ENCODE results near the gene IFITM1. TPM values are rescaled to one million over a fixed set of nuclear protein-coding genes. Genes with fewer than 3 reads are reported as not detected.

The IFITM1 gene
- total RNA-seq, 1 donor from 2014 or later = 379 TPM

GRCh38 chr11:303363-303762, 10.5 kb upstream of the IFITM1 start:
- H3K36me3 ChIP-seq = no peaks in the 10 kb centered on the region
- H3K27ac ChIP-seq = no peak overlapping the region
- H3K4me1 ChIP-seq = peaks cover 23% of the 10 kb centered on the region
- no peaks in the 10 kb centered on the region for H3K9me3 ChIP-seq
- TF ChIP-seq, protein P1, sequence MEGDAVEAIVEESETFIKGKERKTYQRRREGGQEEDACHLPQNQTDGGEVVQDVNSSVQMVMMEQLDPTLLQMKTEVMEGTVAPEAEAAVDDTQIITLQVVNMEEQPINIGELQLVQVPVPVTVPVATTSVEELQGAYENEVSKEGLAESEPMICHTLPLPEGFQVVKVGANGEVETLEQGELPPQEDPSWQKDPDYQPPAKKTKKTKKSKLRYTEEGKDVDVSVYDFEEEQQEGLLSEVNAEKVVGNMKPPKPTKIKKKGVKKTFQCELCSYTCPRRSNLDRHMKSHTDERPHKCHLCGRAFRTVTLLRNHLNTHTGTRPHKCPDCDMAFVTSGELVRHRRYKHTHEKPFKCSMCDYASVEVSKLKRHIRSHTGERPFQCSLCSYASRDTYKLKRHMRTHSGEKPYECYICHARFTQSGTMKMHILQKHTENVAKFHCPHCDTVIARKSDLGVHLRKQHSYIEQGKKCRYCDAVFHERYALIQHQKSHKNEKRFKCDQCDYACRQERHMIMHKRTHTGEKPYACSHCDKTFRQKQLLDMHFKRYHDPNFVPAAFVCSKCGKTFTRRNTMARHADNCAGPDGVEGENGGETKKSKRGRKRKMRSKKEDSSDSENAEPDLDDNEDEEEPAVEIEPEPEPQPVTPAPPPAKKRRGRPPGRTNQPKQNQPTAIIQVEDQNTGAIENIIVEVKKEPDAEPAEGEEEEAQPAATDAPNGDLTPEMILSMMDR (IDR thresholded peaks at IDR 0.05) = no peak
- TF ChIP-seq POLR2A (IDR thresholded peaks at IDR 0.05) = no peak
- TF ChIP-seq POLR2AphosphoS5 (IDR thresholded peaks at IDR 0.05; ENCODE audit: insufficient read depth in 1 of 2, low read depth in 1 of 2) = no peak
- H3K27me3 ChIP-seq = peaks cover 8% of the 10 kb centered on the region
- no peak overlapping the region for H3K4me3 ChIP-seq
- DNase-seq (ENCODE audit: extremely low spot score in 2 of 2) = no peak
- intact Hi-C loops (cut with DNase I) = no loop called here

GRCh38 chr11:304061-304506, 9.8 kb upstream of the IFITM1 start:
- Histone ChIP-seq H3K27ac (no peak overlapping the region), H3K4me3 (no peak overlapping the region), H3K4me1 (peaks cover 21% of the 10 kb centered on the region), H3K27me3 (peaks cover 8% of the 10 kb centered on the region), H3K9me3 (no peaks in the 10 kb centered on the region), H3K36me3 (no peaks in the 10 kb centered on the region)
- TF ChIP-seq, protein P1 (IDR thresholded peaks at IDR 0.05) = no peak
- TF ChIP-seq POLR2A (IDR thresholded peaks at IDR 0.05) (no peak), POLR2AphosphoS5 (IDR thresholded peaks at IDR 0.05; ENCODE audit: insufficient read depth in 1 of 2, low read depth in 1 of 2) (no peak)
- intact Hi-C loops (cut with DNase I) = no loop called here
- no peak for DNase-seq (ENCODE audit: extremely low spot score in 2 of 2)

DNA sequence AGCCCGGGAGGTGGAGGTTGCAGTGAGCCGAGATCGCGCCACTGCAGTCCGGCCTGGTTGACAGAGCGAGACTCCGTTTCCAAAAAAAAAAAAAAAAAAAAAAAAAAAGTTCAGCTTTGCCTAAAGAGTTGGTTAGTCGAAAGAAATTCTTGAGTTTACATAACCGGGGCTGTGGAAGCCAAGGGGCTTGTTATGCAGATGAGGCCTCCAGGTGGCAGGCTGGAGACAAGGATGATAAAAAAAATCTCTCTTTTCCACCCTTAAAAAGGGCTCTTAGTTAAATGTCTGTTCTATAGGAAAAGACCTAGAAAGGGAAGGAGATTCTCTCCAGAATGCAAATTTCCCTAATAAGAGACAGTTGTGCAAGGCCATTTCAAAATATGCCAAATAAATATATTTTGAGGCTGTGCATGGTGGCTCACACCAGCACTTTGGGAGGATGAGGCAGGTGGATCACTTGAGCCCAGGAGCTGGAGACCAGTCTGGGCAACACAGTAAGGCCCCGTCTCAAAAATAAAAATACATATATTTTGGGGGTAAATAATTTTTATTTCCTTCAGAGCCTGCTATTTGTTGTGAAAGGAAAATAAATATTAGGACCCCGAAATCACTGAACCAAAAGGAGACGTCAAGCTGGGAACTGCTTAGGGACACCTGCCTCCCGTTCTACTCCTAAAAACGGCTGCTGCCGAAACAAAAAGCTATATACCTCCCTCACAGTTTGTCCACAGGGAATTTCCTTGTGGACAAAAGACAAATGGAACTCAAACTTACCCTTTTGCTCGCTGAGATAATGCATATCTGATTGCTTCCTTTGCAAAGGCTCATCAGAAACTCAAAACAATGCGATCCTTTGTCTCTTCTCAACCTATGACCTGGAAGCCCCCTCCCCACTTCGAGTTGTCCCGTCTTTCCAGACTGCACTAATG, 8.7 kb upstream of the IFITM1 start:
- TF ChIP-seq POLR2AphosphoS5 (IDR thresholded peaks at IDR 0.05; ENCODE audit: insufficient read depth in 1 of 2, low read depth in 1 of 2) = peak in 1 of 2 donors; percentile 66
- TF ChIP-seq POLR2A (IDR thresholded peaks at IDR 0.05) = no peak
- TF ChIP-seq, protein P1 (IDR thresholded peaks at IDR 0.05) = peak; percentile 30 to 67 (median 57)
- no peak for DNase-seq (ENCODE audit: extremely low spot score in 2 of 2)
- H3K36me3 ChIP-seq = no peaks in the 10 kb centered on the region
- H3K27ac ChIP-seq = peak overlapping the region; percentile 52
- no peaks in the 10 kb centered on the region for H3K27me3 ChIP-seq
- intact Hi-C loops (cut with DNase I) = loop anchor here (5.0 kb wide), 1 partner anchor 52 kb away; no protein-coding TSS in a partner anchor
- no peak overlapping the region for H3K4me3 ChIP-seq
- H3K9me3 ChIP-seq = no peaks in the 10 kb centered on the region
- H3K4me1 ChIP-seq = peaks cover 22% of the 10 kb centered on the region

- intact Hi-C loops (cut with DNase I) = loop anchor here (5.0 kb wide), 1 partner anchor 51 kb away; no protein-coding TSS in a partner anchor
- DNase-seq (ENCODE audit: extremely low spot score in 2 of 2) = no peak
Observed at GRCh38 chr11:305844-306211, 8.0 kb upstream of the IFITM1 start.

More at GRCh38 chr11:305844-306211, 8.0 kb upstream of the IFITM1 start:
- TF ChIP-seq POLR2A (IDR thresholded peaks at IDR 0.05) (no peak), POLR2AphosphoS5 (IDR thresholded peaks at IDR 0.05; ENCODE audit: insufficient read depth in 1 of 2, low read depth in 1 of 2) (no peak)
- TF ChIP-seq, protein P1 (IDR thresholded peaks at IDR 0.05) = no peak
- H3K36me3 ChIP-seq = no peaks in the 10 kb centered on the region
- no peak overlapping the region for H3K4me3 ChIP-seq
- no peaks in the 10 kb centered on the region for H3K9me3 ChIP-seq
- H3K27ac ChIP-seq = peak overlapping the region; percentile 52
- peaks cover 20% of the 10 kb centered on the region for H3K4me1 ChIP-seq
- no peaks in the 10 kb centered on the region for H3K27me3 ChIP-seq

Data from vagina (tissue), 2 donors.